K562 (cell line): ENCODE data around the gene RHOF. TPM values are rescaled to one million over a fixed set of nuclear protein-coding genes. Genes with fewer than 3 reads are reported as not detected.

ENCODE experiments used
- ARHGAP35 ChIP-seq: fragments of 450-650 bp; IDR thresholded peaks from 2 replicates; pipeline ENCODE4 v1.6.1; 2018; ENCODE audit not compliant: partially characterized antibody
- CTBP1 ChIP-seq: fragments of 450-650 bp; IDR thresholded peaks from 2 replicates; pipeline ENCODE4 v1.6.1; 2016; ENCODE audit warnings: borderline replicate concordance
- EP400 ChIP-seq: fragments of 450-650 bp; IDR thresholded peaks from 2 replicates; pipeline ENCODE4 v1.6.1; 2017; ENCODE audit warnings: antibody characterized with exemption, mild to moderate bottlenecking, moderate library complexity
- ESRRB ChIP-seq: fragments of 250-450 bp; sonication (Bioruptor Pico); IDR thresholded peaks from 2 replicates; pipeline ENCODE4 v1.5.0; 2020; ENCODE audit warnings: mild to moderate bottlenecking, moderate library complexity, borderline replicate concordance
- ETS1 ChIP-seq: conservative IDR thresholded peaks from 2 replicates; pipeline ENCODE4 v1.6.1; 2011; ENCODE audit warnings: low read depth, mild to moderate bottlenecking, low read length; ENCODE audit not compliant: control insufficient read depth
- FOXA1 ChIP-seq: fragments of 450-650 bp; IDR thresholded peaks from 2 replicates; pipeline ENCODE4 v1.6.1; 2016; ENCODE audit warnings: mild to moderate bottlenecking, borderline replicate concordance
- HMBOX1 ChIP-seq: sonication (generic); IDR thresholded peaks from 2 replicates; pipeline ENCODE4 v1.6.1; 2016
- JUN ChIP-seq, 2 experiments: sonication (generic) in 1 of 2; formaldehyde crosslinking in 1 of 2; IDR thresholded peaks; 2 replicates each; pipeline versions ENCODE4 v1.6.1 to v1.8.0; 2012 to 2022; ENCODE audit warnings: borderline replicate concordance in 2 of 2, mild to moderate bottlenecking in 2 of 2, improper control_type of control experiment in 1 of 2, low read depth in 1 of 2, low read length in 1 of 2, missing genetic modification reagents in 1 of 2
- MCM3 ChIP-seq: fragments of 450-650 bp; IDR thresholded peaks from 2 replicates; pipeline ENCODE4 v1.6.1; 2016
- NFE2L1 ChIP-seq: fragments of 450-650 bp; IDR thresholded peaks from 2 replicates; pipeline ENCODE4 v1.6.1; 2016; ENCODE audit warnings: missing genetic modification characterization, low read depth, mild to moderate bottlenecking, missing compliant biosample characterization, moderate library complexity, borderline replicate concordance
- NR1H2 ChIP-seq: sonication (generic); formaldehyde crosslinking; IDR thresholded peaks from 2 replicates; pipeline ENCODE4 v1.4.0; 2020; ENCODE audit warnings: mild to moderate bottlenecking, missing genetic modification reagents
- PCBP2 ChIP-seq: fragments of 200-400 bp; formaldehyde crosslinking; IDR thresholded peaks from 2 replicates; pipeline ENCODE4 v1.6.1; 2018; ENCODE audit warnings: low read length, low read depth, mild to moderate bottlenecking, moderate library complexity; ENCODE audit not compliant: poor library complexity, severe bottlenecking
- PHF20 ChIP-seq: fragments of 450-650 bp; IDR thresholded peaks from 2 replicates; pipeline ENCODE4 v1.6.1; 2018; ENCODE audit not compliant: partially characterized antibody
- RHOXF2B ChIP-seq: fragments of 250-450 bp; sonication (Bioruptor Pico); conservative IDR thresholded peaks from 2 replicates; pipeline ENCODE4 v1.5.1; 2021
- RUNX1 ChIP-seq: sonication (generic); IDR thresholded peaks from 2 replicates; pipeline ENCODE4 v1.6.1; 2016; ENCODE audit warnings: antibody characterized with exemption, low read depth
- SAP30 ChIP-seq: fragments of 200-600 bp; sonication (generic); IDR thresholded peaks from 2 replicates; pipeline ENCODE4 v1.6.1; 2012; ENCODE audit warnings: borderline replicate concordance, low read depth, mild to moderate bottlenecking, moderate library complexity, low read length, control low read depth, inconsistent platforms; ENCODE audit not compliant: insufficient read depth, poor library complexity, severe bottlenecking
- SETDB1 ChIP-seq: IDR thresholded peaks from one replicate; pipeline ENCODE4 v1.6.1; 2012; ENCODE audit warnings: low read length, control low read depth, inconsistent platforms
- SLC30A9 ChIP-seq: fragments of 250-450 bp; sonication (Bioruptor Pico); IDR thresholded peaks from 2 replicates; pipeline ENCODE4 v1.8.0; 2022; ENCODE audit warnings: mild to moderate bottlenecking, moderate library complexity
- SNIP1 ChIP-seq: fragments of 450-650 bp; IDR thresholded peaks from 2 replicates; pipeline ENCODE4 v1.7.1; 2017; ENCODE audit warnings: low read depth, mild to moderate bottlenecking
- TCF7L2 ChIP-seq: fragments of 150-350 bp; IDR thresholded peaks from 2 replicates; pipeline ENCODE4 v1.6.1; 2016; ENCODE audit warnings: low read depth, mild to moderate bottlenecking, low read length, moderate library complexity
- ZBTB17 ChIP-seq: fragments of 450-650 bp; formaldehyde crosslinking; IDR thresholded peaks from 2 replicates; pipeline ENCODE4 v1.4.0; 2020; ENCODE audit warnings: mild to moderate bottlenecking
- ZC3H8 ChIP-seq: fragments of 450-650 bp; IDR thresholded peaks from 2 replicates; pipeline ENCODE4 v1.6.1; 2017
- ZNF518B ChIP-seq: fragments of 250-450 bp; sonication (Bioruptor Pico); IDR thresholded peaks from 2 replicates; pipeline ENCODE4 v1.5.0; 2021; ENCODE audit warnings: mild to moderate bottlenecking, moderate library complexity
- ZNF655 ChIP-seq: fragments of 250-450 bp; sonication (Bioruptor Pico); IDR thresholded peaks from 2 replicates; pipeline ENCODE4 v1.5.0; 2021
- polyA plus RNA-seq, 8 experiments: library from polyadenylated mRNA; depleted of rRNA in 4 of 8; stranded (reverse) in 5 of 8; unstranded in 3 of 8; fragments of >200 nt; fragmentation: Nextera tagmentation in 2 of 8; fragmentation: Illumina TruSeq in 1 of 8; extraction: Ambion mirVana in 2 of 8; extraction: Trizol in 1 of 8; gene quantifications; 2 replicates each; pipeline versions ENCODE4 v1.2.1 to v1.2.3, GENCODE V29; 2011 to 2014; ENCODE audit warnings: inconsistent platforms in 1 of 8, missing spikeins in 1 of 8
- total RNA-seq, 7 experiments: library from RNA; depleted of rRNA in 6 of 7; stranded (reverse); fragments of >200 nt in 6 of 7; fragmentation: Illumina TruSeq in 2 of 7; extraction: Trizol in 2 of 7; gene quantifications; 2 replicates each; pipeline versions ENCODE4 v1.2.1 to v1.2.3, GENCODE V29; 2011 to 2021; ENCODE audit warnings: low replicate concordance in 1 of 7

Gene RHOF
- total and polyA plus RNA-seq, 9 of the 15 experiments (the other 6 are each of a cell fraction or from before 2014, with no cell fraction given): 0.13 to 10.1 (median 4.0) TPM

- no peak for TF ChIP-seq ZNF518B
- no peak for TF ChIP-seq PCBP2
- TF ChIP-seq ZC3H8: no peak
- no peak for TF ChIP-seq SLC30A9 (CRISPR knock-in tag)
- peak; percentile 94 for TF ChIP-seq CTBP1
- peak; percentile 79 for TF ChIP-seq ETS1
- TF ChIP-seq PHF20: no peak
- no peak for TF ChIP-seq FOXA1
- TF ChIP-seq SETDB1: no peak
- TF ChIP-seq RHOXF2B (CRISPR knock-in tag): no peak
- peak; percentile 54; the same call in 1 of the 2 replicates for TF ChIP-seq JUN (IDR thresholded peaks at IDR 0.05; ENCODE audit: borderline replicate concordance, low read depth, low read length)
- no peak for TF ChIP-seq JUN (CRISPR knock-in tag; IDR thresholded peaks at IDR 0.05; ENCODE audit: borderline replicate concordance)
- TF ChIP-seq TCF7L2: no peak
- no peak for TF ChIP-seq ZNF655 (CRISPR knock-in tag)
- TF ChIP-seq NFE2L1: no peak
- no peak for TF ChIP-seq ARHGAP35
- TF ChIP-seq SNIP1: no peak
- no peak for TF ChIP-seq ESRRB (CRISPR knock-in tag)
- TF ChIP-seq NR1H2 (CRISPR knock-in tag): no peak
- TF ChIP-seq SAP30: no peak
- TF ChIP-seq MCM3: no peak
- TF ChIP-seq EP400: peak; percentile 79
- TF ChIP-seq ZBTB17 (CRISPR knock-in tag): no peak
- TF ChIP-seq HMBOX1: no peak
- no peak for TF ChIP-seq RUNX1
Observed at GRCh38 chr12:121738340-121738858, 55.1 kb downstream of the RHOF start (continued).
